H7 (cell line): ENCODE results near the gene PNKP. TPM values are rescaled to one million over a fixed set of nuclear protein-coding genes. Genes with fewer than 3 reads are reported as not detected.

Experiments
- DNase-seq: peaks from one replicate; pipeline ENCODE4 v3.0.0; 2012
- H3K27me3 ChIP-seq: 2 replicates; pipeline ENCODE4 v1.6.0; 2011; ENCODE audit warnings: mild to moderate bottlenecking, low read length; ENCODE audit not compliant: control insufficient read depth, insufficient read depth
- H3K36me3 ChIP-seq: replicated peaks from 2 replicates; pipeline ENCODE4 v1.5.1; 2011; ENCODE audit warnings: low read length; ENCODE audit not compliant: control insufficient read depth, insufficient read depth
- H3K4me3 ChIP-seq: 2 replicates; pipeline ENCODE4 v1.5.1; 2011; ENCODE audit warnings: low read depth, mild to moderate bottlenecking, control low read depth, low read length, moderate library complexity; ENCODE audit not compliant: insufficient read depth
- total RNA-seq: library from RNA; depleted of rRNA; stranded (reverse); fragments of >200 nt; shearing (Covaris generic); gene quantifications from 2 replicates; pipeline ENCODE4 v1.2.3, GENCODE V29; 2014

Gene PNKP
- total RNA-seq, 1 experiment from 2014 or later: 76.2 TPM

DNA sequence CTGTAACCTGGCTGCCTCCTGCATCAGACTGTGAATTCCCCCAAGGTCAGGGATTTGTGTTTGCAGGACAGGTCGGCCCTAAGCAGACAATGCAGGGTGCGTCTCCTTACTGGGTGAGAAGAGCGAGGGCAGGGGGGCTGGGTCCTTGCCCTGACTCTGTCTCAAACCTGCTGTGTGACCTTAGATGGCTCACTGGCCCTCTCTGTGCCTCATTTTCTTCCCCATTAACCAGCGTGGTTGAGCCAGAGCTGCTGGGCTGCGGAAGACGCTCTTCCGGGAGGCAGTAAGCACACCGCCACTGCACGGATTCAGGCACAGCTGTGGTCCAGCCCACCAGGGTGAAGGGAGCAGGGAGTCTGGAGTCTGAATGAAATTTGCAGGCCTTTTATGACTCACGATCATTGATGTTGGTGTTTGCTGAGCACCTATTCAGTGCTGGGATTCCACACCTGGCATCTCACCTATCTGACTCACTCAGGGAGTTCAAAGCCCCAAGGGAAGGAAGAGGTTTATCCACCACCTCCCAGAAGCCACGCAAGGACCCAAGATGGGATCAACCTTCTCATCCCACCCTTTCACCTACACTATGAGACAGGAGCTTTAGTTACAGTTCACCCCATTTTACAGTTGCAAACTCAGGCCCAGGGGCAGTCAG is 7.3 kb upstream of the PNKP start:
- DNase-seq: no peak
- no peaks in the 10 kb centered on the region for H3K27me3 ChIP-seq
- peaks cover 8% of the 10 kb centered on the region for H3K36me3 ChIP-seq
- no peak overlapping the region for H3K4me3 ChIP-seq

- Histone ChIP-seq H3K27me3 (no peaks in the 10 kb centered on the region), H3K36me3 (no peaks in the 10 kb centered on the region; the same call in 1 of the 2 replicates), H3K4me3 (no peak overlapping the region)
- DNase-seq: no peak
Measured at GRCh38 chr19:49873834-49874233, 6.5 kb upstream of the PNKP start.

GRCh38 chr19:49873129-49873521 is 5.7 kb upstream of the PNKP start:
- DNase-seq: no peak
- Histone ChIP-seq H3K4me3 (no peak overlapping the region), H3K27me3 (no peaks in the 10 kb centered on the region), H3K36me3 (no peaks in the 10 kb centered on the region; the same call in 1 of the 2 replicates)

DNA sequence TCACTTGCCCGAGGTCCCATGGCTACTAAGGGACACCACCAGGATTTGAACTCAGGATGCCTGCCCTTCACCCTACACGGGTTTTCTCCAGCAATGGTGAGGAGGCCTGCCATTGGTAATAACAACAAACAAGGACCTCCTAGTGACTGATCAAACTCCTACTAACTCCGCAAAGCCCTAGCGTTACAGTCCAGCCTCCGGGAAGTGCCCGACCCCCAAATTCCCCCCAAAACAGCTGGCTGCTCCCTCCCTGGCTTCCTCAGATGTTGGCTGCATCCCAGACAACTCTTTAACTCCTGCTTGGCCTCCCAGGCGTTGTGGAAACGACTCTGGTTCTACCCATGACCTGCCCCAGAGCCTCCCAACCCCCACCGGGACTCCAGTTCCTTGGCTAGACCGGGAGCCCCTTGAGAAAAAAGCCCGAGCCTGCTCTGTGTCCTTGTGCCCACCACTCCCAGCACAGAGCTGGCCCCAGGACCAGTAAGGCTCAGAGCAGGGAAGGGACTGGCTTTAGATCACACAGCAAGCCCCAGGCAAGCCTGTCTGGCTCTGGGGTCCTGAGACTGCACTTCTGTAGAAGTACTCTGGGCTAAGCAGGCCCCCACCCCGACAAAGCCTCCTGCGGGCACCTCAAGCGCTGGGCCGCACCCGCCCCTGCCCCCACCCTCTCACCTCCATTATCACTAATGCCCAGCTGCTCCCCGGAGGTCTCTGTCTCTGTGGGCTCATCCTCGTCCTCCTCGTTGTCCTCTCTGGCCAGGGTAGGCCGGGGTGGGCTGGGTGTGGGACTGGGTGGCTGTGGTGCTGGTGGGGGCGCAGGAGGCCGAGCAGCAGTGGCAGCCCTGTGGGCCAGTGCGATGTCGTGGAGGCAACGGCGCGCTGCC is 5.1 kb upstream of the PNKP start:
- Histone ChIP-seq H3K36me3 (no peaks in the 10 kb centered on the region; the same call in 1 of the 2 replicates), H3K4me3 (no peak overlapping the region), H3K27me3 (no peaks in the 10 kb centered on the region)
- DNase-seq: no peak

DNA sequence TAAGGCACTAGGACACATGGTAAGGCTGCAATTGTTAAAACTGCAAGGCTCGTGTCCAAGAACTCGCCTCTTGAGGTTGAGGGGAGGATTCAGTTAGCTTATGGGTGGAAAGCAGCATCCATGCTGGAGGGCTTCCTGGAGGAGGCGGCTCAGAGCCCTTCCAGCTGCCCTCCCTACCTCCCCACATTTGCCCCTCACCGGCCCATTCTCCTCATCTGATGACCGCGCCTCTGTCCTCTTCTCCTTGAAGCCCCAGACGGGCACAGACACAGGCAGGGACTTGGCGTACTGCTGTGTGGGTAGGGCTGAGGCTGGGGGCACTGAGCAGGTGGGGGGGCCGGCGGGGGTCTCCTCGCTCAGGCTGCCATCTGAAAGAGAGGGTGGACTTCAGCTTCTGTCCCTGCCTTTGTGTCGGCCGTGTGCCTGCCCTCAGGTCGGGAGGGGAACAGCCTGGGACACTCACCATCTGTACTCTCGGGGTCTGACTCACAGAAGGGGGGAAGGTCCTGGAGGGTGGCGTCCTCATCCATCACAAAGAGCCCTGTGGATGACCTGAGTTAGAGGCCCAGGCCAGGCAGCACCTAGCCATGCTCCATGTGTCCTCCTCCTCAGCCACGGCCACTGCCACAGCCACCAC is 4.1 kb upstream of the PNKP start:
- Histone ChIP-seq H3K4me3 (no peak overlapping the region), H3K36me3 (no peaks in the 10 kb centered on the region; the same call in 1 of the 2 replicates)

GRCh38 chr19:49870309-49870901 is 3.0 kb upstream of the PNKP start:
- Histone ChIP-seq H3K27me3 (no peaks in the 10 kb centered on the region), H3K4me3 (peak overlapping the region; percentile 67), H3K36me3 (no peaks in the 10 kb centered on the region; the same call in 1 of the 2 replicates)
- no peak for DNase-seq

More for the DNA sequence above, 4.1 kb upstream of the PNKP start:
- H3K27me3 ChIP-seq: no peaks in the 10 kb centered on the region
- DNase-seq: no peak

- Histone ChIP-seq H3K36me3 (peaks cover 2% of the 10 kb centered on the region; the same call in 1 of the 2 replicates), H3K27me3 (no peaks in the 10 kb centered on the region), H3K4me3 (peak overlapping the region; percentile 67)
- DNase-seq: peak; percentile 97
Measured at GRCh38 chr19:49869484-49870308, 2.3 kb upstream of the PNKP start.

DNA sequence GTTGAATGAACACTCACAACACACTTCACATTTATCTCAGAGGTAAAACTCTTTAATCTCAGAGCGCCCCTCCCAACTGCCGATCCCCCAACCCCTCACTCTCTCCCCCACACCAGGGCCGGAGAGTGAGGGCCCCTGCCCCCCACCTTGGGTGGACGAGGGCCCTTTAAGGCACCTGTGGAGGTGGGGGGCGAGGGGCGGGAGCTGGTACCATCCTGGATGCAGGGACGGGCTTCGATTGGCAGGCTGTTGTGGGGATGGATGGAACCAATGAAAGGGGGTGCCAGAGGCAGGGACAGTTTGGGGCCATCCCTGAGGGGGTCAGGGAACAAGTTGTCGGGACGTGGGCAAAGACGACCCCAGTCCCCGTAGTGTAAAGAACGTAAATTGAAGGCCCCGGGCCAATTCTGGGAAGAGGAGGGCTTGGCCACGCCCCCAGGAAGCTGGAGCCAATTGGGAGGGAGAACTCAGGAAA is 1.7 kb upstream of the PNKP start:
- Histone ChIP-seq H3K36me3 (peaks cover 8% of the 10 kb centered on the region), H3K27me3 (no peaks in the 10 kb centered on the region), H3K4me3 (peak overlapping the region; percentile 42)
- DNase-seq: no peak

DNA sequence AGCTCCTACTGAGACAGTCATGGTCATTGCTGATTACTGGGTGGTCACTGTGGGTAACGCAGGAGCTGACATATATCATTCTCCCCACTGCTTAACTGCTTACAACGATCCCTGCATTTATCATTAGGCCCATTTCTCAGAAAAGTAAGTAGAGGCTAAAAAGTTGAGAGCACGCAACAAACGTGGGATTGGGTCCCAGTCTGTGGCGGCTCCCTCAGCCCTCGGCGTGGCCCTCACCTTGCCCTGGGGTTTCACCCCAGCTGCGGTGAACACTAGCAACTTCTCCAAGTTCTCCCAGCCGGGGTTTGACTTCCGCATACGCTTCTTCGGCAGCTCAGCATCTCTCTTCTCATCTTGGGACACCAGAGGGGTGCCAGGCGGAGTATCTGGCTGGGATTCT is 2.5 kb downstream of the PNKP start:
- Histone ChIP-seq H3K4me3 (no peak overlapping the region), H3K27me3 (no peaks in the 10 kb centered on the region), H3K36me3 (peaks cover 23% of the 10 kb centered on the region)
- no peak for DNase-seq

DNA sequence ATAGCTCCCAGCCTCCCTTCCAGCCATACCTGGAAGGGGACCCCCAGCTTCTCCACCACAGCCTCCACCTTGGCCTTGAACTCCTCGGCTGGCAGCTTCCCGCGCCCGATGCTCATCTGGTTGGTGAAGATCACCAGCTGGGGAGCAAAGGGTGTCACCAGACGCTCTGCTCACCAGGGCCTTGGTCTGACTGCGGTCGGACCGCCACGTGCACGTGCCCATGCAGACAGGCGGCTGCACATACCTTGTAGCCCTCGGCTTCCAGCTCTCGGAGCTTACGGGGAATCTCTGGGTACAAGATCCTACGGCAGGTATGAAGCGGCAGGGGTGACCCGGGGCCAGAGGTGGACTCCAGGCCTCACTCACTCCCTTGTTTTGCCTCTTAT is 3.4 kb downstream of the PNKP start:
- DNase-seq: no peak
- no peak overlapping the region for H3K4me3 ChIP-seq
- H3K36me3 ChIP-seq: peaks cover 25% of the 10 kb centered on the region
- no peaks in the 10 kb centered on the region for H3K27me3 ChIP-seq

GRCh38 chr19:49863254-49863934 is 4.0 kb downstream of the PNKP start:
- DNase-seq: peak; percentile 57
- Histone ChIP-seq H3K27me3 (no peaks in the 10 kb centered on the region), H3K36me3 (peaks cover 25% of the 10 kb centered on the region), H3K4me3 (no peak overlapping the region)

GRCh38 chr19:49862391-49863253 is 4.8 kb downstream of the PNKP start:
- H3K36me3 ChIP-seq: peaks cover 28% of the 10 kb centered on the region
- peak; percentile 95 for DNase-seq
- no peak overlapping the region for H3K4me3 ChIP-seq
- no peaks in the 10 kb centered on the region for H3K27me3 ChIP-seq
